Stimulated activated CD4-positive, alpha-beta T cell treated with anti-CD3 and anti-CD28 coated beads, Interleukin-12 subunit alpha, Interleukin-12 subunit beta, amount 100 ng/mL, for 48 hours (primary cell): Measurements from ENCODE around the gene CD164.
"Not testable (repeated sequence)": the region's sequence is repeated elsewhere in the genome, so short reads cannot be mapped to it uniquely, and the experiment has no call there.

ENCODE experiments used
- DNase-seq, 3 donors: peaks; one replicate each; pipeline ENCODE4 v3.0.0-alpha.2; 2020; ENCODE audit warnings: low read depth in 2 of 3, low spot score in 1 of 3

CD164 gene

DNA sequence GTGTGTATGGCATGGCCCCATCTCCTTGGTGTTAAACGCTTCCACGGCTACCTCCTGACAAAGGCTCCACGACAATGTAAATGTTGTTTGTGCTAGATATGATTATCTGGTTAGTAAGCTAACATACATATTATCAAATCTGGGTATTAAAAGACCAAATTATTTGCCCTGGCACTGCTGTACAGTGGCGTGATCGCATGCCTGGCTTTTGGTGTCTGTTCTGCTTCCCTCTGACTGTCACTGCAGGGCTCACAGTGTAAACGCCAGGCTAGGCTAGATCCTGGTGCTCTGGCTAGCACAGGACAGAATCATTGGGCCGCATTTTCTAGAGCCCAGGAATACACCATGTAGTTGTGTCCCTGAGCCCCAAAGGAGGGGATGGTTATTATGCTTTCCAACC, 38.7 kb downstream of the CD164 start:
- DNase-seq: no peak

DNA sequence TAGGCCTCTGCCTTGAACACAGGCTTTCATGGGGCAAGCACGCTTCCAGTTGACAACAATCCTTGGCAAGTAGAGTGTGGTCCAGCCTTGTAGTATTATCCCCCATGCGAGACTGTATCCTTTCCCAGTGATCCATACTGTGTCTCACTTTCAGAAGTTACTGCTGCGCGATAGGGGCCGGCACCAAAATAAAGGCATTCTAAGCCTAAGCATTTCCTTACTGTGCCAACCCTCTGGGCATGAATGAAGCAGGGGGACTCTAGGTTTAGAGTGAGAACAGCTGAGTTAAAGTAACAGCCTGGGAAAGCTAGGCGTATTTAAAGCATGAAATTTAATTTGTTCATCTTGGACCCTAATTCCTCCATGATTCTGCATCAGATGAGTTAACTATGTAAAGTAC, 39.4 kb downstream of the CD164 start:
- no peak for DNase-seq

DNA sequence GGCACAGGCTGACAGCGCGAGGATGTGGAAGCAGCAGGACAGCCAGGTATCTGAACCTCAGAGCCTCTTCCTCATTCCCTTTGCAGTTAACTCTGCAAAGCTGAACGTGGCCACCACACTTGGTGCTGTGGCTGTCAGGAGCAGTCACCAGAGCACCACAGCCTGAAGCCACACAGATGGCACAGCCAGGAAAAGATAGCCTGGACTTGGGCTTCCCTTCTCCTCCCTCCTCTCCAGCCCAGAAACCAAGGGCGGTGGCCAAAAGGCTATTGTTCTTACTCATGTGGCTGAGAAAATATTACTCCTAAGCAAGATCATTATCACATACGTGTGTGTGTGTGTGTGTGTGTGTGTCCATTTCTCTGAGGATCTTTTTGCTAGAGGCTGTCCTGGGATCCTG, 39.8 kb downstream of the CD164 start:
- DNase-seq: no peak

DNA sequence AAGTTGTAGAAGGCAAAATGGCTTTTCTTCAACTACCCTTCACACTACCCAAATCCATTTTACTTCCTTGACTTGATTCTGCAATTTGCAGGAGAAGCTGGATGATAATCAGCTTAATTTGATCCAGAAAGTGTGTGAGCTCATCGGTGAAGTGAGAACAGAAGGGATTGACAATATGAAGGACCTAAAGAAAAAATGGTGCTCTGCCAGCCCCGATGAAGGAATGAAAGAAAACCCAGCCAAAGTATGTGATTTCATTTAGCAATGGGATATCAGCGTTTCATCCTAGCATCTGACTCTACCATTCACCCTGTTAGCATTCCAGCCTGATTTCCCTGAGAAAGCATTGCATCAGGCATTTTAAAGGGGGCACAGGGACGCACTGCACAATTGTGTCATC, 41.5 kb downstream of the CD164 start:
- no peak for DNase-seq

DNA sequence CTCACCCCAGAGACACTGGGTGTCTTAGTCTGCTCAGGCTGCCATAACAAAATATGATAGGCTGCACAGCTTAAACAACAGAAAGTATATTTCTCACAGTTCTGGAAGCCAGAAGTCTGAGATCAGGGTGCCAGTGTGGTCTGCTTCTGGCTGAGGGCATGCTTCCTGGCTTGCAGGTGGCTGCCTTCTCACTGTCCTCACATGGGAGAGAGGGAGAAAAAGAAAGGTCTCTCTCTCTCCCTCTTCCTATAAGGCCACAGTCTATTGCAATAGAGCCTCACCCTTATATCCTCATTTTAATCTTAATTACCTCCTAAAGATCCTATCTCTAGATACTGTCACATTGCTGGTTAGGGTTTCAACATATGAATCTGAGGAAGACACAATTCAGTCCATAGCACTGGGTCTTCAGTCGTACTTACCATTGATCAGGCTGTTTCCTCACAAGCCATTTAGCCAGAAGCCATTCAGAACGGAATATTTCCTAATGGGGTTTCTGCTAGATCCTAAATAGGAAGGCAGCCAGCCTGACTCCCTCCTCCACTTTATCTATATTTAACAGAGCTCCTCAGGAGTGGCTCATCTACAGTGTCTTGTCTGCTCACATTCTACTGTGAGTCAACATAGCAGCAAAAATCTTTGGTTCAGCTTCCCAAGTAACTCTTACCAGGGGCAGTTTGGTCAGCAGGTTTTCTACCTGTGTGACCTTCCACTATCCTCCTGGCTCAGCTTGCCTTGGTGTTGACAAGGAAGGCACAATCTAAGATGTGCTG, 42.2 kb downstream of the CD164 start:
- no peak for DNase-seq

DNA sequence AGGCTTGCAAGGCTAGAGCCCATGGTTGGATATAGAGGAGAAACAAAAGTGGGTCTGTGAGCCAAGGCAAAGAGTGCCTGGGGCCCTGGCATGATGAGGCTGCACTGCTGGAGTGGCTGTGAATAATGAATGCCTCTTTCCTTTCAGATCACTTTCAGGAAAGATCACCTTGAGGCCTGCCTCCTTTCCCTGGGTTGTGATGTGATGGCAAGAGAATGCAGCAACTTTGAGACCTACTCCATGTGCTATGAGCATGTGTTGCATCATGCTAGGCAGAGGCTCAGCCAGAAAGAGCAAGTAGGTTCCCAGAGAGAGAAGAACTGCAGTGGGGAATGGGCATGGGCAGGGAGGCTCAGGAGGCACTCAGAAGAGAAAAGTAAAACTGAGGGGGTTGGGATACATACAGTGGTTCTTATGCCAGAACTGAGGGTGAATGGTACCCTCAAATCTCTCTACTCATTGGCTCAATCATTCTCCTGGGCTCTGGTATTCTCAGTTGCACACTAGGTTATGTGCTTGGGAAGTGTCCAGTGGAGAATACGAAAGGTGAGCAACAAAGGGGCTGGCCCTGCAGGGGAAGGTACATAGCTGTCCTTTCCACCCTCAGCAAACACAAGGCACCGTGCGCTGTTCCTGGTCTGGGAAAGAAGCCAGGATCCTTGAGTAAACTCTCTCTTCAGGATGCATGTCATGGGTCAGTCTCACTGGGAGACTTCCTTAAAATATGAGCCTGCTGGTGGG, 45.9 kb downstream of the CD164 start:
- DNase-seq: no peak

DNA sequence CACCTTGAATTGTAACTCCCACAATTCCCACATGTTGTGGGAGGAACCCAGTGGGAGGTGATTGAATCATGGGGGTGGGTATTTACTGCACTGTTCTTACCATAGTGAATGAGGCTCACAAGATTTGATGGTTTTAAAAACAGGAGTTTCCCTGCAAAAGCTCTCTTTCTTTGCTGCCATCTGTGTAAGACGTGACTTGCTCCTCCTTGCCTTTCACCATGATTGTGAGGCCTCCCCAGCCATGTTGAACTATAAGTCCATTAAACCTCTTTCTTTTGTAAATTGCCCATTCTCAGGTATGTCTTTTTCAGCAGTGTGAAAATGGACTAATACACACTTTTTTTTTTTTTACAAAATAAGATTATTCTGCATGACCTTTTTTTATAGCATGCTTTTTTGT, 48.4 kb downstream of the CD164 start:
- DNase-seq: not testable (repeated sequence)

DNA sequence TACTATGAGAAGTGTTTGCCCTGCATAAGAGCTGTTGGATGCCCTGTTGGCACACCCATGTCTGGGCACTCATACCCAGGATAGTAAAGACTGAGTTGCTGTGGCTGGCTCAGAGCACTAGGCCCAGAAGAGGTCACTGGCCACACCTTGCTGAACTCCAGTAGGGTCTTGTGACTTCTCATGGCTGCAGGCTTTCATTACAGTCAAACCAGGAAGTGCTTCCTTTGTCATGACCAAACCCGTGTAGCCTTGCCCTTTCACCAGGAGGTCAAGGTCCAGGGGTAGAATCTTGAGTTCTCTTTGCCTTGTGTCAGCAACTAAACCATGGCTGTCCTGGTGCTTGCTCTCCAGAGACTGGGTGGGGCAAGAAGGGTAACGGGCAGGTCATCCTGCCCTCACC, 49.5 kb downstream of the CD164 start:
- no peak for DNase-seq

DNA sequence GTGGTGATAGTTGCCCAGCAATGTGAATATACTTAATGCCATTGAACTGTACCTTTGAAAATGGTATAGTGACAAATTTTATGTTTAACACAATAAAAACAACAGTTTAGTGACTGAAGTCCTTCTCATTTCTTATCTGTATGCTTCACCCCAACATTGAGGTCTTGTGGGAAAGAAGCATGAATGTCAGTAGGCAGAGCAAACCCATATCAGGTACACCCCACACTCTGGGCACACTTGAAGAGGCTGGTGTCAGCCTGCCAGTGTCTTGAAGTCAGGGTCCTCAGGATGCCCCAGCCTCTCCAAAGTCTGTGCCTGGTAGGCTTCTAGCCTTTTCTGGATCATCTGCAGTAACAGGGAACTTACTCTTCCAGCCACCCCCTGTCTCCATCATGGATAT, 51.2 kb downstream of the CD164 start:
- DNase-seq: no peak

DNA sequence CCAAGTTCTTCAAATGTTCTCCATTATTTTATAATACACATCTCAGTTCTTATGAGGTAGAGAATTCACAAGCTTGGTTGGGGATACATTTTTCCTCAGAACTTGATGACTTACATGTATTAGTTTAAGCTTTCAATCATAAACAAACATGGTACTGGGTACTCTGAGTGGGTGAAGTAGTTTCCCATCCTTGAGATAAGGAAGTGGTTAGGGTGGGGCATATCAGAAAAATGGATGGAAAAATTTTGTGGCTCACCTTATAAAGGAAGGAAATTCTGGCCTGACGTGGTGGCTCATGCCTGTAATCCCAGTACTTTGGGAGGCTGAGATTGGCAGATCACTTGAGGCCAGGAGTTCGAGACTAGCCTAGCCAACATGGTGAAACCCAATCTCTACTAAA, 52.0 kb downstream of the CD164 start:
- no peak for DNase-seq

DNA sequence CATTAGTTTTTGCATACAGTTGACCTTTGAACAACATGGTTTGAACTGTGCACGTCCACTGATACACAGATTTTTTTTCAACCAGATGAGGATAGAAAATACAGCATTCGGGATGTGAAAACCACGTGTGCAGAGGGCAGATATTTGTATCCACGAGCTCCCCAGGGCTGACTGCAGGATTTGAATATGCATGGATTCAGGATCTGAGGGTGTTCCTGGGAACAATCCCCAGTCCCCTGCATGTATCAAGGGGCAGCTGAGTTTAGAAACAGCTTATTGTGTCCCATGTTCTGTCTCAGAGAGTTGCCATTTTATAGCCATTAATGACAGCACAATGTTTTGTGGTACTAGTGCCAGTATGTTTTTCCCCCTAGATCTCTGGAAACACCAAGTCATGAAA, 53.6 kb downstream of the CD164 start:
- DNase-seq: no peak

DNA sequence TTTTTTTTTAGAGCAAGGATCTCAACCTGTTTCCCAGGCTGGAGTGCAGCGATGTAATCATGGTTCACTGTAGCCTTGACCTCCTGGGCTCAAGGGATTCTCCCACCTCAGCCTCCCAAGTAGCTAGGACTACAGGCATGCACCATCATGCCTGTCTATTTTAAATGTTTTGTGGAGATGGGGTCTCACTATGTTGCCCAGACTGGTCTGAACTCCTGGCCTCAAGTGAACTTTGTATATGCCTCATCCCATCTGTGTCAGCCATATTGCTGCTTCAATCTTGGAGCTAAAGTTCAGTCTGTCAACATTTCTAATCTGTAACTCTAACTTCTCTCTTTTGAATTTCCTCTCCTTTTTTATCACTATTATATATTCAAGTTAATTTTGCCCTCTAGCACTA, 54.3 kb downstream of the CD164 start:
- DNase-seq: no peak

DNA sequence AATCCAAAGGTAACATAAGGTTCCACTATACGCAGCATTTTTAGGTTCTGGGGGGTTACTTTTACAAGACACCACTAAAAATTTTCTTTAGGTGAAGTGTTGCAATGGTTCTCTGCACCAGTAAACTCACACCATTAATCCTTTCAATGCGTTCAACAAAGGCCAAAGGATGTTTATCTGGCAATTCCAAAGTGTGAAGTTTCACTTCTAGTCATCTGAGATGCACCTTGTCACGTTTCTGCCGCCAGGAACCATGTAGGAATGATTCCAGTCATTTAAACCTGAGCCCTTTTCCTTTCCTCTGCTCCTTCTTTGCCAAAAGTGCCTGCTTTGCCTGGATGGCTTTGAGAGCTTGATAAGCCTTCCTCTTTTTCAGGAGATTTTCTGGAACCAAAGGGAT, 54.8 kb downstream of the CD164 start:
- DNase-seq: no peak

DNA sequence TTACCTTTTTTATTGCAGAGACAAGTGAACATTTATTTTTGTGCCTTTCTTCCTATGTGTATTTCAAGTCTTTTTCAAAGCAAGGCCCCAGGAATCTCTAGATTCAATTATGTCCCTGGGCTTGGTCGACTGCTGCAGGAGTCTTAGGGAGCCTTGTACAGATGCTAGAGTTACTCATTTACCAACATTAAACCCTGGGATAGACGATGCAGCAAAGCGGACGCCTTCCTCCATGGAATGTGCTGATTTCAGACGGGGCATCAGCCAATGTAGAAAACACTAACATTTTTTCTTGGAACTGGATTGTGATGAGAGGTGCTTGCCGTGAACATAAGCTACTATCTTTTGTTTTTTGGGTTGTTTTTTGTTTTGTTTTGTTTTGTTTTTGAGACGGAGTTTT, 55.9 kb downstream of the CD164 start:
- DNase-seq: no peak

DNA sequence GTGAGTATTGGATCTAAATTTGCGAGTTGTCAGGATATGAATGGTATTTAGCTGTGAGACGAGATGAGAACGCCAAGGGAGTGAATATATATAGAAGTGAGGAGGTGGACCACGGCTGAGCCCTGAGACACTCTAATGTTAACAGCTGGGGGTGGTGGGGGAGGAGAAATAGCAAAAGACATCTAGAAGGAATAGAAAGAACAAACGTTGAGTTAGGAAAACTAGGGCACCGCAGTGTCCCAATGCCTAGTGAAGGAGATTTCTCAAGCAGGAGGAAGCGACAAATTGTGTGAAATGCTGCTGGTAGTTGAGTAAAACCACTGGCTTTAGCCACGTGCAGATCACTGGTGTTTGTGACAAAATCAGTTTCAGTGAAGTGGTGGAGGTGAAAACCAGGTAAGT, 56.9 kb downstream of the CD164 start:
- no peak for DNase-seq

DNA sequence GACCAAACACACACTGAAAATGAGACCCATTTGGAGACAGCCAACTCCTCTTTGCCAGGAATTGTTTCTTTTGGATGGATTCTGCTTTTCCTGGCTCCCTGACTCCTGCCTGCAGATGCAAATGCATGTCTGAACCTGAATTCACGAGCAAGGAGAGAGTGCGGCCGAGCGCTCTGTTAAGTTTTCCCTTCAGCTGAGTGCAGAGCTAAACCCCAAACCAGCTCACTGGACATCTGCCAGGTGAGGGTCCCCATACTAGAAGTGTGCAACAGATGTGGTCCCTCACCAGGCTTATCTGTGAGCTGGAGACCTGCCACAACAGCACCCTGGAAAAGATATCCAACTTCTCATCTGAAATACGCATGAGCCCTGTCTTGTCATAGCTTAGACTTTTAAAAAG, 59.0 kb downstream of the CD164 start:
- DNase-seq: no peak

DNA sequence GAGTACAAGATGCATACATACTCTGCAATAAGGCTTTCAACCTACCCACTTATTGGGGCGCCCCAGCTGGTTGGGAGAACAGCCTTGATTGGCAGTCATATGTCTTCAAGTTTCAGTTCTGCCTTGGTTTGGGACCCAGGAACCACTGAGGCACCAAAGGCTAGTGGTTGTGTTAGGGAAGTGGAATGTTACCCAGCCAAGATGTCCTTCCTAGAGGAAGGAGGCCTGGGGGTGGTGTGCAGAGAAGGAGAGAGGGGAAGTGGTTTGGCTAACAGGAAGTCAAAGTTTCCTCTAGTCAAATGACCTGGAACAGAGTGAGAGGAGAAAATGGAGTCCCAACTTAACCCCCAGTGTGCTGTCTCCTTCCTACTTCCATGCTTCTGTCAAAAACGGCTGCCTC, 59.4 kb downstream of the CD164 start:
- DNase-seq: no peak

DNA sequence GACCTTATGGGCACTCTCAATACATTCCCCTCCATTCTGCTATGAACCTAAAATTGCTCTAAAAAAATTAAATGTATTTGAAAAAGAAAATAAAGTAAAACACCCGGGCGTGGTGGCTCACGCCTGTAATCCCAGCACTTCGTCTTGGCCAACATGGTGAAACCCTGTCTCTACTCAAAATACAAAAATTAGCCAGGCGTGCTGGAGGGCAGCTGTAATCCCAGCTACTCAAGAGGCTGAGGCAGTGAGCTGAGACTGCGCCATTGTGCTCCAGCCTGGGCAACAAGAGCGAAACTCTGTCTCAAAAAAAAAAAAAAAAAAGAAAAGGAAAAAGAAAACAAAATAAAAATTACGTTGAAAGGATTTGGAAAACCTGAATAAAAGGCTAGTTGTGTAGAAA, 60.5 kb downstream of the CD164 start:
- DNase-seq: no peak

DNA sequence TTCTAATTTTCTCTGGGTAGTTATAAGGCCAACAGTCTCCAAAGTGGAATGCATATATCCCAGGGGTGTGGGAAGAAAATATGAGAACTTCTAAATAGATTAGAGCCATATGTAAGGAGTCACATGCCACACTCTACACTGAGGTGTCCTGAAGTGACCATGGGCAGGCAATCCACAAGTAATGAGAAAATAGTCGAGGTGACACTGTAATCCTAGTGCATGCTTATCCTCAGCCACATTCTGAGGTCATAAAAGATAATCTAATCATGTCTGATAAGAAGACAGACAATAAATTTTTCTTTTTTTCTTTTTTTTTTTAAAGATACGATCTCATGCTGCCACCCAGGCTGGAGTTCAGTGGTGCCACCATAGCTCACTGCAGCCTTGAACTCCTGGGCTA, 62.2 kb downstream of the CD164 start:
- no peak for DNase-seq

DNA sequence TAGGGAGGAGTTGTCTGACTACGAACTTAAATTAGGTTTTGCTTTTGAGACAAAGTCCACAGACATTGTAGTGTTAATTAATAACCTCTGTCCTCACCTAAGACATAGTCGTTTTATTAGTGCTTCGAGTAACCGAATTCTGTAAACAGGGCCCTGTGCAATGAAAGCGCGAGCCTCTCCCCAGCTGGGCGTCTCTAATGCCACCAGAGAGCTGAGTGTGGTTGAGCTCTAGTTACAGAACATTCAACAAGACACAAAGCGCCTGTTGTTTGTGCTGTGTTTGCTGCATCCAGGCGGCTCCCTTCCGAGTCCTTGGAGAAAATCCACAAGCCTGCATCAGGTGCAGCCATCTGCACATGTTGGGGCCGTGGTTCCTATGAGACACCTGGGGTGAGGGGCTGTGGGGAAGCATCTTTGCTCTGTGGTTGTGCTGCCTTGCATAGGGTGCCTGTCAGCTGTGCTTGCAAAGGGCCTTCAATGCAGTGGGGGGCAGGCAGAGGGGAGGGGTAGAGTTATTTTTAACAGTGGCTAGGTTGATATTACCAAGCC, 63.9 kb downstream of the CD164 start:
- DNase-seq: no peak

DNA sequence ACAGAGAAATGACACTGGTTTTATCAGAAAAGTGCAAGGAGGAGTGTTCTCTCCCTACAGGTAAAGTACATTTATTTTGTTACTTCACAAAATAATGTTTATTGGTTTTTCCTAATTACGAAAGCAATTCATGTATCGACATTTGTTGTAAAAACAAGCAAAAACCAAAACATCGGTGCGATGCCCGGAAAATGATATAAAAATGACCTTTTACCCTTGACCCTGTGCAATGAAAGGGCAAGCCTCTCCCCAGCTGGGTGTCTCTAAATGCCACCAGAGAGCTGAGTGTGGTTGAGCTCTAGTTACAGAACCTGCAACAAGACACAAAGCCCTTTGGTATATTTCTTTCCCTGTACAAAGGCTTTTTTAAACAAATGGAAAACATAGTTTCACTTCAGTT, 65.4 kb downstream of the CD164 start:
- DNase-seq: no peak
